SK-N-SH (cell line): ENCODE measurements around the gene HMGXB4.

Experiments used
- CTCF ChIP-seq: fragments of 200-600 bp; sonication (generic); IDR thresholded peaks from 2 replicates; pipeline ENCODE4 v1.6.1; 2017; ENCODE audit warnings: antibody characterized with exemption, mild to moderate bottlenecking, moderate library complexity
- POLR2AphosphoS5 ChIP-seq: IDR thresholded peaks from 2 replicates; pipeline ENCODE4 v1.6.1; 2012; ENCODE audit warnings: low read depth, low read length
- TF ChIP-seq, protein P1 (sequence below): IDR thresholded peaks from 2 replicates; pipeline ENCODE4 v1.6.1; 2012; ENCODE audit warnings: mild to moderate bottlenecking, low read depth, low read length, moderate library complexity

- no peak for TF ChIP-seq CTCF
- no peak for TF ChIP-seq POLR2AphosphoS5
- TF ChIP-seq, protein P1, sequence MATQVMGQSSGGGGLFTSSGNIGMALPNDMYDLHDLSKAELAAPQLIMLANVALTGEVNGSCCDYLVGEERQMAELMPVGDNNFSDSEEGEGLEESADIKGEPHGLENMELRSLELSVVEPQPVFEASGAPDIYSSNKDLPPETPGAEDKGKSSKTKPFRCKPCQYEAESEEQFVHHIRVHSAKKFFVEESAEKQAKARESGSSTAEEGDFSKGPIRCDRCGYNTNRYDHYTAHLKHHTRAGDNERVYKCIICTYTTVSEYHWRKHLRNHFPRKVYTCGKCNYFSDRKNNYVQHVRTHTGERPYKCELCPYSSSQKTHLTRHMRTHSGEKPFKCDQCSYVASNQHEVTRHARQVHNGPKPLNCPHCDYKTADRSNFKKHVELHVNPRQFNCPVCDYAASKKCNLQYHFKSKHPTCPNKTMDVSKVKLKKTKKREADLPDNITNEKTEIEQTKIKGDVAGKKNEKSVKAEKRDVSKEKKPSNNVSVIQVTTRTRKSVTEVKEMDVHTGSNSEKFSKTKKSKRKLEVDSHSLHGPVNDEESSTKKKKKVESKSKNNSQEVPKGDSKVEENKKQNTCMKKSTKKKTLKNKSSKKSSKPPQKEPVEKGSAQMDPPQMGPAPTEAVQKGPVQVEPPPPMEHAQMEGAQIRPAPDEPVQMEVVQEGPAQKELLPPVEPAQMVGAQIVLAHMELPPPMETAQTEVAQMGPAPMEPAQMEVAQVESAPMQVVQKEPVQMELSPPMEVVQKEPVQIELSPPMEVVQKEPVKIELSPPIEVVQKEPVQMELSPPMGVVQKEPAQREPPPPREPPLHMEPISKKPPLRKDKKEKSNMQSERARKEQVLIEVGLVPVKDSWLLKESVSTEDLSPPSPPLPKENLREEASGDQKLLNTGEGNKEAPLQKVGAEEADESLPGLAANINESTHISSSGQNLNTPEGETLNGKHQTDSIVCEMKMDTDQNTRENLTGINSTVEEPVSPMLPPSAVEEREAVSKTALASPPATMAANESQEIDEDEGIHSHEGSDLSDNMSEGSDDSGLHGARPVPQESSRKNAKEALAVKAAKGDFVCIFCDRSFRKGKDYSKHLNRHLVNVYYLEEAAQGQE = no peak
Observed at GRCh38 chr22:35301372-35301874, 44.1 kb downstream of the HMGXB4 start.
